Lower lobe of right lung (tissue), 2 donors: ENCODE results near the gene GLCE. TPM values are rescaled to one million over a fixed set of nuclear protein-coding genes. Genes with fewer than 3 reads are reported as not detected.
"Not testable (repeated sequence)": the region's sequence is repeated elsewhere in the genome, so short reads cannot be mapped to it uniquely, and the experiment has no call there.

Experiments
- ATAC-seq, 2 donors: fragments of 200-7000 bp; cut with Tn5 transposase; one replicate each; pipeline ENCODE4 v1.9.1; 2020 to 2022; ENCODE audit warnings: mild to moderate bottlenecking in 2 of 2, moderate library complexity in 2 of 2
- DNase-seq: peaks from one replicate; pipeline ENCODE4 v3.0.0-alpha.2; 2020
- H3K27ac ChIP-seq: fragments of 200-600 bp; one replicate; pipeline ENCODE4 v1.8.0; 2022
- H3K27me3 ChIP-seq: fragments of 200-600 bp; one replicate; pipeline ENCODE4 v1.8.0; 2022; ENCODE audit warnings: low read depth
- H3K36me3 ChIP-seq: fragments of 200-600 bp; one replicate; pipeline ENCODE4 v1.8.0; 2022; ENCODE audit warnings: mild to moderate bottlenecking
- H3K4me1 ChIP-seq: fragments of 200-600 bp; one replicate; pipeline ENCODE4 v1.8.0; 2022
- H3K4me3 ChIP-seq: fragments of 200-600 bp; one replicate; pipeline ENCODE4 v1.8.0; 2022; ENCODE audit warnings: mild to moderate bottlenecking
- H3K9me3 ChIP-seq: fragments of 200-600 bp; one replicate; pipeline ENCODE4 v1.8.0; 2022
- intact Hi-C: fragments of 100-400 bp; cut with DNase I; formaldehyde crosslinking; loops from one replicate; pipeline ENCODE4 v1.11.0; 2022
- total RNA-seq: library from RNA; stranded (reverse); fragmentation: NEBNext Ultra II Directional; extraction: Animal tissue kit (Norgen Biotek cat#: 25700); gene quantifications from one replicate; pipeline ENCODE4 v1.2.1, GENCODE V29; 2021
- TF ChIP-seq, protein P1 (sequence below): fragments of 200-600 bp; IDR thresholded peaks from one replicate; pipeline ENCODE4 v1.8.0; 2022; ENCODE audit warnings: antibody characterized with exemption, mild to moderate bottlenecking
- donor health status: DM: no; HTN: yes; CAD: no; lungs with severe emphysema.

Gene GLCE
- total RNA-seq, 1 donor from 2014 or later, result 19.0 TPM

DNA sequence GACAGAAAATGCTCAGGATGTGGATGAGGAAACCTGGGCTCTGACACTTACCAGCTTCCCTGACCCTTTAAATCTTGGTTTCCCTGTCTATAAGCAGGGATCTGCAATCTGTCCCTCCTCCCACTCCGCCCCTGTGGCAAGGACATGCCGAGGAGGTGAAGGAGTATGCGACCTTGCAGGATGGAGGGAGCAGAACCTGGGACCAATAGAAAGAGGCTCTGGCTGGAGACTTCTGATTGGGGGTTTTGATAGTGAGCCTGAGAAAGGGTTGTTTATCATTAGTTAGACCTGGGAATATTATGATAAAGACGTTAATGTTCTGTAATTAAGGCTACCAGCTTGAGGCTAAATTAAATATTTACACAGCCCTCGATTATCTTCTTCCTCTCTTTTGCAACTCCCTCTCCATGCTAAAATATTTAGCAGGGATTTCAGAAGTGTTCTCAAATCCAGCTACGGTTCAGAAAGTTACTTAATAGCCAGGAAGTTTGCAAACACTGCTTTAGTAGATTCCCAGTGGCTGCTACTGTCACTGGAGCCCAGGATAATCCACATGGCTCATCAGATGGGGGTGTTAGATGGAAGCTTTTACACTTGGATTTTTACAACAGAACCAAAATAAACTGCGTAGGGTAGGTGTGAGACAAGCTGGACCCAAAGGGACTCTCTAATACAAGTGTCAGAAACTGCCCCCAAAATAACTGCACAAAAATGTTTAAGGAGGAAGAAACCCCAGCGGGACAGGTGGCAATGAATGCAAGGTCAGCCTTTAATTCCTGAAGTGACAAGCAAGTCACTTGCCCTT is 129.1 kb downstream of the GLCE start:
- TF ChIP-seq, protein P1, sequence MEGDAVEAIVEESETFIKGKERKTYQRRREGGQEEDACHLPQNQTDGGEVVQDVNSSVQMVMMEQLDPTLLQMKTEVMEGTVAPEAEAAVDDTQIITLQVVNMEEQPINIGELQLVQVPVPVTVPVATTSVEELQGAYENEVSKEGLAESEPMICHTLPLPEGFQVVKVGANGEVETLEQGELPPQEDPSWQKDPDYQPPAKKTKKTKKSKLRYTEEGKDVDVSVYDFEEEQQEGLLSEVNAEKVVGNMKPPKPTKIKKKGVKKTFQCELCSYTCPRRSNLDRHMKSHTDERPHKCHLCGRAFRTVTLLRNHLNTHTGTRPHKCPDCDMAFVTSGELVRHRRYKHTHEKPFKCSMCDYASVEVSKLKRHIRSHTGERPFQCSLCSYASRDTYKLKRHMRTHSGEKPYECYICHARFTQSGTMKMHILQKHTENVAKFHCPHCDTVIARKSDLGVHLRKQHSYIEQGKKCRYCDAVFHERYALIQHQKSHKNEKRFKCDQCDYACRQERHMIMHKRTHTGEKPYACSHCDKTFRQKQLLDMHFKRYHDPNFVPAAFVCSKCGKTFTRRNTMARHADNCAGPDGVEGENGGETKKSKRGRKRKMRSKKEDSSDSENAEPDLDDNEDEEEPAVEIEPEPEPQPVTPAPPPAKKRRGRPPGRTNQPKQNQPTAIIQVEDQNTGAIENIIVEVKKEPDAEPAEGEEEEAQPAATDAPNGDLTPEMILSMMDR, result no peak
- no peak for DNase-seq
- Histone ChIP-seq H3K4me3 (no peak overlapping the region), H3K27ac (peak overlapping the region; percentile 80), H3K36me3 (no peaks in the 10 kb centered on the region), H3K4me1 (peaks cover 39% of the 10 kb centered on the region), H3K9me3 (no peaks in the 10 kb centered on the region), H3K27me3 (no peaks in the 10 kb centered on the region)
- ATAC-seq, result peak; percentile 65 to 71
- intact Hi-C loops, result no loop called here

- no peaks in the 10 kb centered on the region for H3K9me3 ChIP-seq
- H3K36me3 ChIP-seq, result no peaks in the 10 kb centered on the region
- intact Hi-C loops, result no loop called here
- ATAC-seq (peak; percentile 86 to 92), DNase-seq (peak; percentile 89)
- H3K4me1 ChIP-seq, result peaks cover 39% of the 10 kb centered on the region
- H3K4me3 ChIP-seq, result no peak overlapping the region
- TF ChIP-seq, protein P1, result no peak
- no peaks in the 10 kb centered on the region for H3K27me3 ChIP-seq
- H3K27ac ChIP-seq, result peak overlapping the region; percentile 80
These were observed 130.1 kb downstream of the GLCE start for GRCh38 chr15:69290346-69291164.

DNA sequence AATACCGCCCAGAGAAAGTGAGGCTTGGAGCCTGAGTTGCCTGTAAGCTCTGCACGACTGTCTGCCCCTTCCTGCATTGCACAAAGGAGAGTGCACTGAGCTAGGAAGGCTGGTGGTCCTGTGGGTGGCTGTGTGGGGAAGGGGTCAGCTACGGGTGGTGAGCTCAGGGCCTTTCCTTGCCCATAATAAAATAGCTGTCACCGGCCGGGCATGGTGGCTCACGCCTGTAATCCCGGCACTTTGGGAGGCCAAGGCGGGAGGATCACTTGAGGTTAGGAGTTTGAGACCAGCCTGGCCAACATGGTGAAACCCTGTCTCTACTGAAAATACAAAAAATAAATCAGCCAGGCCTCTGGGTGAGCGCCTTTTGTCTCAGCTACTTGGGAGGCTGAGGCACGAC is 131.2 kb downstream of the GLCE start:
- ATAC-seq, DNase-seq, H3K36me3 ChIP-seq, intact Hi-C loops, H3K4me3 ChIP-seq, H3K9me3 ChIP-seq, H3K27me3 ChIP-seq: not testable (repeated sequence)
- Histone ChIP-seq H3K4me1 (peaks cover 39% of the 10 kb centered on the region), H3K27ac (peak overlapping the region; percentile 80)

DNA sequence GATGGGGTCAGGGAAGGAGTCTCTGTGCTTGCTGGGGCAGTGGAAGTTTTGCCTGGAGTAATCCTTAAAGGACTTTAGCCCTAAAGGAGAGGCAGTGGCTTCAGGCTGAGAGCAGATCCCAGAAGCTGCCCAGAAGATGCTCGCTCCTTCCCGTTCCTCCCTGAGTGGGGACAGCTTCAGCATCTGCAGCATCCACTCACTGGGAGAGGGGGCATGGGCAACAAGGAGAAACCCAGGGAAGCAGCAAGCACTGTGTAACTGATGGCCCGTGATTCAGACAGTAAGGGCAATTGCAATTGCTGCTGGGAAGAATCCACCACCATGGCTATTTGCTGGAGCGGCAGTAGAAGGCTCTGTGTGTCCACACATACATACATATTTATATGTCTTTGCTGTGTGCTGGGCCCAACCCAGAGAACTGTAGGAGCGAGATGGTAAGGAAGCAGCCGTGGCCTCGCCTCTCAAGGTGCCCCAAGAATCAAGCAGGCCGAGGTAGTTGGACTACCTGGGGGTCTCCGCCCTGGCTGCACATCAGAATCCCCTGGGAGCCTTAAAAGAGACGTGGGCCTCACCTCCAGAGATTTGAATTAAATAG is 132.5 kb downstream of the GLCE start:
- TF ChIP-seq, protein P1, result no peak
- intact Hi-C loops, result no loop called here
- H3K4me3 ChIP-seq, result no peak overlapping the region

DNA sequence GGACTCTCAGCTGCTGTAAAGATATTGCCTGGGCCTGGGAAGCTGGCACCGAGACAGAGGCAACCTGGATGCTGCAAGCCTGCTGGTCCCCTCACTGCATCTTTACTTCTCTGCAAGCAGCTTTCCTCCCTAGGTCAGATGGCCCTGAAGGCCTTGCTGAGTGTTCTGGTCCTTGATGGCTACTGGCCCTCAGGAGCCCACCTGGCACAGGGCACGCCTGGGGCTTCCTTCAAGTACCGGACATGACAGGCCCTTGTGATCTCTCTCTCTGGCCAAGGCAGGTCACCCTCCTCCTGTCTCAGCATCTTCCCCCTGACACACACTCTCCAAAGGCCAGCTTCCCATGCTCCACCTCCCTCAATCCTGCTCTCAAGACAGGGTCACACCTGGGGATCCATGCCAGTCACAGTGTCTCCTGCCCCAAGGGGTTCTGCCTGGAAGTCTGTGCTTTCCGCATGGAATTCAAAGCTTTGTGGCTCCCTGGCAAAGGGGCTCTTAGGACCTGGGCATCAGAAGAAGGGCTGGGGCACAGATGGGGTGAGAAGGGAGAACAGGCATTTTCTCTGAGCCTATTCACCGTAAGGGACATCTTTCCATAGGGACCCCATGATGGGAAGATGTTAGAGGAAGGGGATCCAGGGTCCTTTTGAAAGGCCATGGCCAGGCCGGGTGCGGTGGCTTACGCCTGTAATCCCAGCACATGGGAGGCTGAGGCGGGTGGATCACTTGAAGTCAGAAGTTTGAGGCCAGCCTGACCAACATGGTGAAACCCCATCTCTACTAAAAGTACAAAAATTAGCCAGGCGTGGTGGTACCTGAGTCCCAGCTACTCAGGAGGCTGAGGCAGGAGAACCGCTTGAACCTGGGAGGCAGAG is 133.5 kb downstream of the GLCE start:
- intact Hi-C loops, result no loop called here
- ATAC-seq, result no peak
- peaks cover 27% of the 10 kb centered on the region for H3K4me1 ChIP-seq
- no peaks in the 10 kb centered on the region for H3K27me3 ChIP-seq
- TF ChIP-seq, protein P1, result no peak
- DNase-seq, result no peak
- H3K9me3 ChIP-seq, result no peaks in the 10 kb centered on the region
- no peak overlapping the region for H3K4me3 ChIP-seq
- no peaks in the 10 kb centered on the region for H3K36me3 ChIP-seq
- H3K27ac ChIP-seq, result no peak overlapping the region

More for the DNA sequence above, 132.5 kb downstream of the GLCE start:
- no peaks in the 10 kb centered on the region for H3K9me3 ChIP-seq
- no peaks in the 10 kb centered on the region for H3K27me3 ChIP-seq
- peaks cover 38% of the 10 kb centered on the region for H3K4me1 ChIP-seq
- H3K36me3 ChIP-seq, result no peaks in the 10 kb centered on the region
- H3K27ac ChIP-seq, result no peak overlapping the region
- DNase-seq, result no peak
- no peak for ATAC-seq
